Type B pancreatic cell (in vitro differentiated cells): ENCODE measurements around the gene POMP. TPM values are rescaled to one million over a fixed set of nuclear protein-coding genes. Genes with fewer than 3 reads are reported as not detected.

Experiments used
- DNase-seq: peaks from one replicate; pipeline ENCODE4 v3.0.0; 2021; ENCODE audit warnings: mixed read lengths; ENCODE audit not compliant: unreplicated experiment; ENCODE audit errors: extremely low spot score
- H3K27ac Mint-ChIP-seq: 2 replicates; pipeline ENCODE4 v1.8.0; 2021; ENCODE audit warnings: mild to moderate bottlenecking, mixed read lengths
- H3K27me3 Mint-ChIP-seq: 2 replicates; pipeline ENCODE4 v1.8.0; 2021; ENCODE audit warnings: mixed read lengths
- H3K36me3 Mint-ChIP-seq: 2 replicates; pipeline ENCODE4 v1.8.0; 2021; ENCODE audit warnings: mixed read lengths
- H3K4me1 Mint-ChIP-seq: one replicate; pipeline ENCODE4 v1.8.0; 2021; ENCODE audit warnings: mixed read lengths; ENCODE audit not compliant: unreplicated experiment
- H3K4me3 Mint-ChIP-seq: 2 replicates; pipeline ENCODE4 v1.8.0; 2021; ENCODE audit warnings: mild to moderate bottlenecking, mixed read lengths
- H3K9me3 Mint-ChIP-seq: 2 replicates; pipeline ENCODE4 v1.8.0; 2021; ENCODE audit warnings: mixed read lengths
- CTCF ChIP-seq: fragments of 200-600 bp; sonication (generic); conservative IDR thresholded peaks from 2 replicates; pipeline ENCODE4 v1.5.0; 2021; ENCODE audit warnings: antibody characterized with exemption, mild to moderate bottlenecking
- total RNA-seq: library from RNA; stranded (reverse); gene quantifications from 2 replicates; pipeline ENCODE4 v1.2.1, GENCODE V29; 2021; ENCODE audit warnings: low replicate concordance

The POMP gene
- total RNA-seq, 1 donor from 2014 or later, result 59.4 TPM

- H3K36me3 Mint-ChIP-seq, result no peaks in the 10 kb centered on the region
- no peak overlapping the region for H3K27ac Mint-ChIP-seq
- no peak for TF ChIP-seq CTCF
- no peak for DNase-seq
- H3K27me3 Mint-ChIP-seq, result peaks cover 19% of the 10 kb centered on the region
- H3K4me1 Mint-ChIP-seq, result no peaks in the 10 kb centered on the region
- no peak overlapping the region for H3K4me3 Mint-ChIP-seq
- no peaks in the 10 kb centered on the region for H3K9me3 Mint-ChIP-seq
Observed at GRCh38 chr13:28630869-28631268, 28.1 kb upstream of the POMP start.

- Mint-ChIP-seq H3K4me3 (no peak overlapping the region), H3K4me1 (peaks cover 3% of the 10 kb centered on the region), H3K36me3 (no peaks in the 10 kb centered on the region), H3K9me3 (no peaks in the 10 kb centered on the region), H3K27ac (no peak overlapping the region), H3K27me3 (peaks cover 22% of the 10 kb centered on the region)
- no peak for DNase-seq
- no peak for TF ChIP-seq CTCF
Observed at GRCh38 chr13:28631801-28632200, 27.1 kb upstream of the POMP start.

GRCh38 chr13:28636069-28636468 lies 22.9 kb upstream of the POMP start:
- Mint-ChIP-seq H3K27me3 (peaks cover 16% of the 10 kb centered on the region), H3K4me1 (peaks cover 5% of the 10 kb centered on the region), H3K27ac (no peak overlapping the region), H3K9me3 (no peaks in the 10 kb centered on the region), H3K4me3 (no peak overlapping the region), H3K36me3 (no peaks in the 10 kb centered on the region)
- no peak for DNase-seq
- no peak for TF ChIP-seq CTCF

GRCh38 chr13:28636677-28637317 lies 22.1 kb upstream of the POMP start:
- Mint-ChIP-seq H3K9me3 (no peaks in the 10 kb centered on the region), H3K27me3 (peaks cover 16% of the 10 kb centered on the region), H3K4me3 (no peak overlapping the region), H3K4me1 (peaks cover 5% of the 10 kb centered on the region), H3K27ac (no peak overlapping the region), H3K36me3 (no peaks in the 10 kb centered on the region)
- no peak for DNase-seq
- peak; percentile 80 for TF ChIP-seq CTCF

- Mint-ChIP-seq H3K4me3 (no peak overlapping the region), H3K9me3 (no peaks in the 10 kb centered on the region), H3K4me1 (peaks cover 5% of the 10 kb centered on the region), H3K27me3 (peaks cover 14% of the 10 kb centered on the region), H3K36me3 (no peaks in the 10 kb centered on the region), H3K27ac (no peak overlapping the region)
- DNase-seq, result no peak
- TF ChIP-seq CTCF, result no peak
Observed at GRCh38 chr13:28637714-28638355, 21.1 kb upstream of the POMP start.
